ENCODE measurements around the gene INSYN2B.

DNA sequence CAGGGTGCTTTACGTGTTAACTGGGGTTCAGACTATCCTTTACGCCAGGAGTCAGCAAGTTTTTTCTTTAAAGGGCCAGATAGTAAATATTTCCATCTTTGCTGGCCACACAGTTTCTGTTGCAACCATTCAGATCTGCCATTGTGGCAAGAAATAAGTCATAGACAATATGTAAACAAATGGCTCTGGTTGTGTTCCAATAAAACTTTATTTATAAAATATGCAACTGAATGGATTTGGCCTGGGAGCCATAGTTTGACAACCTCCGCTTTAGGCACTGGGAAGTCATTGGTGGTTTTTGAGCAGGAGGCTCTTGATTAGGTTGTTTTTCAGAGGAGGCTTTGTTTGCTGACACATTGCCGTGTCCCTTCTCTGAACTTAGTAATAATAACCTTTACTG, 90.7 kb downstream of the INSYN2B start:
- TF ChIP-seq, protein P1, sequence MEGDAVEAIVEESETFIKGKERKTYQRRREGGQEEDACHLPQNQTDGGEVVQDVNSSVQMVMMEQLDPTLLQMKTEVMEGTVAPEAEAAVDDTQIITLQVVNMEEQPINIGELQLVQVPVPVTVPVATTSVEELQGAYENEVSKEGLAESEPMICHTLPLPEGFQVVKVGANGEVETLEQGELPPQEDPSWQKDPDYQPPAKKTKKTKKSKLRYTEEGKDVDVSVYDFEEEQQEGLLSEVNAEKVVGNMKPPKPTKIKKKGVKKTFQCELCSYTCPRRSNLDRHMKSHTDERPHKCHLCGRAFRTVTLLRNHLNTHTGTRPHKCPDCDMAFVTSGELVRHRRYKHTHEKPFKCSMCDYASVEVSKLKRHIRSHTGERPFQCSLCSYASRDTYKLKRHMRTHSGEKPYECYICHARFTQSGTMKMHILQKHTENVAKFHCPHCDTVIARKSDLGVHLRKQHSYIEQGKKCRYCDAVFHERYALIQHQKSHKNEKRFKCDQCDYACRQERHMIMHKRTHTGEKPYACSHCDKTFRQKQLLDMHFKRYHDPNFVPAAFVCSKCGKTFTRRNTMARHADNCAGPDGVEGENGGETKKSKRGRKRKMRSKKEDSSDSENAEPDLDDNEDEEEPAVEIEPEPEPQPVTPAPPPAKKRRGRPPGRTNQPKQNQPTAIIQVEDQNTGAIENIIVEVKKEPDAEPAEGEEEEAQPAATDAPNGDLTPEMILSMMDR (IDR thresholded peaks at IDR 0.05; ENCODE audit: low read depth, low read length), result no peak
- TF ChIP-seq EZH2phosphoT487 (IDR thresholded peaks at IDR 0.05; ENCODE audit: low read depth), result no peak
